A172 (cell line): ENCODE results near the gene PHLDB1. TPM values are rescaled to one million over a fixed set of nuclear protein-coding genes. Genes with fewer than 3 reads are reported as not detected.

Experiments used
- total RNA-seq: library from RNA; depleted of rRNA; stranded (reverse); fragments of >200 nt; shearing (Covaris generic); gene quantifications from 2 replicates; pipeline ENCODE4 v1.2.3, GENCODE V29; 2014; rRNA removed

Gene PHLDB1
- total RNA-seq, 1 experiment from 2014 or later: 87.1 TPM

Other genes with a start within 250 kb of the PHLDB1 start
- 24.8 and 25.4 TPM in 2 replicates for gene UBE4A, start 248.0 kb upstream of the PHLDB1 start, total RNA-seq
- 49.2 and 49.7 TPM in 2 replicates for gene ATP5MG, start 206.0 kb upstream of the PHLDB1 start, total RNA-seq
- gene KMT2A, start 171.1 kb upstream of the PHLDB1 start, total RNA-seq: 15.2 and 19.1 TPM in 2 replicates
- not detected in 2 replicates for gene TTC36, start 80.1 kb upstream of the PHLDB1 start, total RNA-seq
- gene TMEM25, start 76.4 kb upstream of the PHLDB1 start, total RNA-seq: 0.24 and 1.3 TPM in 2 replicates
- 34.6 and 40.5 TPM in 2 replicates for gene IFT46, start 41.7 kb upstream of the PHLDB1 start, total RNA-seq
- 92.7 and 102 TPM in 2 replicates for gene ARCN1, start 35.2 kb upstream of the PHLDB1 start, total RNA-seq
- gene TREH, start 72.0 kb downstream of the PHLDB1 start, total RNA-seq: 0.05 TPM in 1 of 2 replicates, not detected in the other
- gene DDX6, start 183.5 kb downstream of the PHLDB1 start, total RNA-seq: 40.1 and 46.7 TPM in 2 replicates